Fibroblast of gingiva (primary cell): Measurements from ENCODE around the gene SLC10A7.
A peak's percentile ranks its signal among the peaks of the same experiment; 100 is the strongest.

Source experiments
- DNase-seq: peaks from one replicate; pipeline ENCODE4 v3.0.0-alpha.2; 2011; ENCODE audit warnings: low read depth

The SLC10A7 gene

GRCh38 chr4:146495269-146495668 is 26.5 kb downstream of the SLC10A7 start:
- DNase-seq = peak; percentile 2

- DNase-seq = no peak
Measured at GRCh38 chr4:146494143-146494542, 27.6 kb downstream of the SLC10A7 start.

GRCh38 chr4:146490106-146490505 is 31.6 kb downstream of the SLC10A7 start:
- no peak for DNase-seq

GRCh38 chr4:146488495-146489174 is 33.1 kb downstream of the SLC10A7 start:
- no peak for DNase-seq

GRCh38 chr4:146486565-146486964 is 35.2 kb downstream of the SLC10A7 start:
- DNase-seq = no peak

- DNase-seq = no peak
Measured at GRCh38 chr4:146485968-146486367, 35.8 kb downstream of the SLC10A7 start.

GRCh38 chr4:146482788-146483187 is 39.0 kb downstream of the SLC10A7 start:
- no peak for DNase-seq

GRCh38 chr4:146481246-146481645 is 40.5 kb downstream of the SLC10A7 start:
- DNase-seq = no peak

GRCh38 chr4:146478009-146478408 is 43.7 kb downstream of the SLC10A7 start:
- no peak for DNase-seq

- DNase-seq = no peak
Measured at GRCh38 chr4:146477054-146477453, 44.7 kb downstream of the SLC10A7 start.

- no peak for DNase-seq
Measured at GRCh38 chr4:146472404-146472803, 49.3 kb downstream of the SLC10A7 start.

GRCh38 chr4:146470604-146471003 is 51.1 kb downstream of the SLC10A7 start:
- DNase-seq = no peak

- DNase-seq = no peak
Measured at GRCh38 chr4:146469022-146469421, 52.7 kb downstream of the SLC10A7 start.

GRCh38 chr4:146465628-146466027 is 56.1 kb downstream of the SLC10A7 start:
- no peak for DNase-seq

- DNase-seq = no peak
Measured at GRCh38 chr4:146462251-146462650, 59.5 kb downstream of the SLC10A7 start.

- no peak for DNase-seq
Measured at GRCh38 chr4:146458594-146458993, 63.1 kb downstream of the SLC10A7 start.

GRCh38 chr4:146456681-146457080 is 65.1 kb downstream of the SLC10A7 start:
- no peak for DNase-seq

- DNase-seq = no peak
Measured at GRCh38 chr4:146453181-146453807, 68.4 kb downstream of the SLC10A7 start.

- no peak for DNase-seq
Measured at GRCh38 chr4:146450524-146450923, 71.2 kb downstream of the SLC10A7 start.

GRCh38 chr4:146446555-146446954 is 75.2 kb downstream of the SLC10A7 start:
- no peak for DNase-seq

GRCh38 chr4:146445198-146446150 is 76.3 kb downstream of the SLC10A7 start:
- no peak for DNase-seq

- no peak for DNase-seq
Measured at GRCh38 chr4:146443525-146443924, 78.2 kb downstream of the SLC10A7 start.

- DNase-seq = peak; percentile 50
Measured at GRCh38 chr4:146442801-146443200, 78.9 kb downstream of the SLC10A7 start.
